Kidney (tissue), 14 donors: ENCODE measurements around the gene SMPDL3A. TPM values are rescaled to one million over a fixed set of nuclear protein-coding genes. Genes with fewer than 3 reads are reported as not detected.
A peak's percentile ranks its signal among the peaks of the same experiment; 100 is the strongest.

Experiments used
- DNase-seq, 5 donors: peaks; one replicate each; pipeline ENCODE4 v3.0.0-alpha.2; 2013 to 2020
- FAIRE-seq: peaks from 2 replicates; lab custom pipeline; 2012; peaks lifted over from hg19 to GRCh38; lab: Jason Lieb, UNC
- H3K27ac ChIP-seq, 2 donors: one replicate each; pipeline ENCODE4 v1.7.0; 2013; ENCODE audit warnings: low read depth in 2 of 2, low read length in 2 of 2, inconsistent platforms in 1 of 2
- H3K27me3 ChIP-seq: one replicate; pipeline ENCODE4 v1.7.1; 2013; ENCODE audit warnings: low read length, inconsistent platforms; ENCODE audit not compliant: control insufficient read depth, insufficient read depth
- H3K36me3 ChIP-seq, 3 donors: one replicate each; pipeline versions ENCODE4 v1.7.0 to v1.7.1; 2013; ENCODE audit warnings: low read length in 3 of 3, control low read depth in 1 of 3, inconsistent platforms in 1 of 3; ENCODE audit not compliant: insufficient read depth in 3 of 3, control insufficient read depth in 2 of 3
- H3K4me1 ChIP-seq, 3 donors: one replicate each; pipeline versions ENCODE4 v1.7.0 to v1.7.1; 2013; ENCODE audit warnings: low read length in 3 of 3, inconsistent platforms in 1 of 3, low read depth in 1 of 3; ENCODE audit not compliant: control insufficient read depth in 2 of 3, insufficient read depth in 2 of 3
- H3K4me3 ChIP-seq, 3 donors: one replicate each; pipeline versions ENCODE4 v1.7.0 to v1.8.1; 2013; ENCODE audit warnings: low read length in 3 of 3, control low read depth in 1 of 3, inconsistent platforms in 1 of 3
- H3K9ac ChIP-seq, 3 donors: one replicate each; pipeline versions ENCODE4 v1.7.0 to v1.7.1; 2013; ENCODE audit warnings: low read length in 3 of 3, control low read depth in 1 of 3, inconsistent platforms in 1 of 3
- H3K9me3 ChIP-seq, 3 donors: one replicate each; pipeline versions ENCODE4 v1.7.0 to v1.7.1; 2013; ENCODE audit warnings: low read length in 3 of 3, control low read depth in 1 of 3, inconsistent platforms in 1 of 3; ENCODE audit not compliant: control insufficient read depth in 2 of 3, insufficient read depth in 1 of 3
- CTCF ChIP-seq: IDR thresholded peaks from 3 replicates; pipeline ENCODE4 v1.5.1; 2012; ENCODE audit warnings: mild to moderate bottlenecking, moderate library complexity, borderline replicate concordance; ENCODE audit not compliant: insufficient read depth; ENCODE audit errors: extremely low read depth
- intact Hi-C: fragments of 100-400 bp; cut with DNase I; formaldehyde crosslinking; loops from one replicate; pipeline ENCODE4 v1.11.1; 2022
- polyA plus RNA-seq: library from polyadenylated mRNA; stranded (reverse); fragments of 350-450 nt; fragmentation: Illumina TruSeq; extraction: RNeasy Lipid Tissue Mini Kit (QIAGEN cat#74804); gene quantifications from one replicate; pipeline ENCODE4 v1.2.3, GENCODE V29; 2014; ENCODE audit warnings: low read depth, low replicate concordance; ENCODE audit not compliant: insufficient read depth
- total RNA-seq: library from RNA; stranded (reverse); fragmentation: NEBNext Ultra II Directional; extraction: Animal tissue kit (Norgen Biotek cat#: 25700); gene quantifications from one replicate; pipeline ENCODE4 v1.2.1, GENCODE V29; 2021
- donor health status: control.
- donor health status: control.
- donor health status: control.
- donor health status: control.
- donor health status: control.
- donor health status: DM: yes; HTN: yes; CAD: no.
- donor health status: Normal renal cell carcinoma (clear cell type).

SMPDL3A gene
- total and polyA plus RNA-seq, 2 donors from 2014 or later: 10.7 to 14.1 TPM

- peaks cover 5 to 19% (median 6%) of the 10 kb centered on the region in 3 donors for H3K4me1 ChIP-seq
- DNase-seq (no peak), FAIRE-seq (no peak)
- H3K9me3 ChIP-seq: no peaks in the 10 kb centered on the region
- no peaks in the 10 kb centered on the region for H3K27me3 ChIP-seq
- no peak for TF ChIP-seq CTCF
- H3K27ac ChIP-seq: no peak overlapping the region
- H3K4me3 ChIP-seq: no peak overlapping the region
- intact Hi-C loops: no loop called here
- no peak overlapping the region for H3K9ac ChIP-seq
- no peaks in the 10 kb centered on the region for H3K36me3 ChIP-seq
Measured at GRCh38 chr6:122792766-122793165, 3.7 kb downstream of the SMPDL3A start.

DNA sequence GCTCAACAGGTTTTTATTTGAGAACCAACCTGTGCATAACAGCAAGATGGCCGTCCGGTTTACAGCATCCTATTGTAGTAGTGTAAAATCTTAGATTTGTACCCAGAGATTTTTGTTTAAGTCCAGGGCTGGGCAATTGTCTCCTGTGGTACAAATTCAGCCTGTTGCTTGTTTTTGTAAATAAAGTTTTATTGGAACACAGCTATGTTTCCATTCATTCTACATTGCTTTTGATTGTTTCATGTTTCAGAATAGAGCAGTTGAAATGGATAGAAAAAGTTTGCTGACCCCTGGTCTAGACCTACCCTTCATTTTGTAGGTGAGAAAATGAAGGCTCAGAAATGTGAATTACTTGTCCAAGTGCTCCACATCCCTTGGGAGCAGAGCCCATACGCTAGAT is 8.5 kb downstream of the SMPDL3A start:
- Histone ChIP-seq H3K4me3 (no peak overlapping the region), H3K27ac (peak overlapping the region; percentile 53 to 78), H3K9ac (no peak overlapping the region), H3K9me3 (no peaks in the 10 kb centered on the region), H3K27me3 (no peaks in the 10 kb centered on the region), H3K4me1 (peaks cover 0 to 15% (median 4%) of the 10 kb centered on the region in 3 donors), H3K36me3 (no peaks in the 10 kb centered on the region)
- DNase-seq (no peak), FAIRE-seq (no peak)
- intact Hi-C loops: no loop called here
- no peak for TF ChIP-seq CTCF

- Histone ChIP-seq H3K27me3 (no peaks in the 10 kb centered on the region), H3K4me3 (no peak overlapping the region), H3K4me1 (peaks cover 0 to 12% (median 4%) of the 10 kb centered on the region in 3 donors), H3K9ac (no peak overlapping the region), H3K27ac (peak overlapping the region; percentile 53 to 78), H3K9me3 (no peaks in the 10 kb centered on the region), H3K36me3 (no peaks in the 10 kb centered on the region)
- intact Hi-C loops: no loop called here
- peak; percentile 89 for FAIRE-seq
- TF ChIP-seq CTCF: no peak
- DNase-seq: peak in 3 of 5 donors; percentile 38 to 68 (median 62)
Measured at GRCh38 chr6:122798099-122798641, 9.1 kb downstream of the SMPDL3A start.
